Fibroblast of skin of left biceps (primary cell): Measurements from ENCODE around the gene CCDC27.
A peak's percentile ranks its signal among the peaks of the same experiment; 100 is the strongest.
"Not testable (repeated sequence)": the region's sequence is repeated elsewhere in the genome, so short reads cannot be mapped to it uniquely, and the experiment has no call there.

ENCODE experiments used
- DNase-seq, 2 experiments: peaks; one replicate each; pipeline ENCODE4 v3.0.0-alpha.2; 2013; ENCODE audit warnings: low read depth in 2 of 2

CCDC27 gene

GRCh38 chr1:3789421-3790300, 37.4 kb downstream of the CCDC27 start:
- DNase-seq: no peak

GRCh38 chr1:3790500-3790923, 38.3 kb downstream of the CCDC27 start:
- DNase-seq: no peak

- no peak for DNase-seq
Observed at GRCh38 chr1:3790952-3791351, 38.7 kb downstream of the CCDC27 start.

GRCh38 chr1:3795453-3796214, 43.4 kb downstream of the CCDC27 start:
- no peak for DNase-seq

- DNase-seq: peak; percentile 65 to 70
Observed at GRCh38 chr1:3796215-3797061, 44.2 kb downstream of the CCDC27 start, which contains the start of gene LRRC47. Gene LRRC47 (minus strand): TSS chr1:3796498. CDS start chr1:3796476, 22 bp downstream.

- no peak for DNase-seq
Observed at GRCh38 chr1:3799976-3800685, 47.9 kb downstream of the CCDC27 start.

GRCh38 chr1:3800795-3801194, 48.5 kb downstream of the CCDC27 start:
- not testable (repeated sequence) for DNase-seq

- no peak for DNase-seq
Observed at GRCh38 chr1:3803905-3804626, 51.8 kb downstream of the CCDC27 start.

- DNase-seq: not testable (repeated sequence)
Observed at GRCh38 chr1:3804627-3804944, 52.3 kb downstream of the CCDC27 start.

- DNase-seq: no peak
Observed at GRCh38 chr1:3805038-3805437, 52.8 kb downstream of the CCDC27 start.

- DNase-seq: no peak
Observed at GRCh38 chr1:3807769-3808168, 55.5 kb downstream of the CCDC27 start.

- no peak for DNase-seq
Observed at GRCh38 chr1:3809680-3810079, 57.4 kb downstream of the CCDC27 start.

GRCh38 chr1:3810149-3810761, 58.0 kb downstream of the CCDC27 start:
- DNase-seq: not testable (repeated sequence)

GRCh38 chr1:3811595-3811911, 59.3 kb downstream of the CCDC27 start:
- no peak for DNase-seq

GRCh38 chr1:3814065-3814464, 61.8 kb downstream of the CCDC27 start:
- DNase-seq: no peak

GRCh38 chr1:3814771-3815561, 62.7 kb downstream of the CCDC27 start:
- no peak for DNase-seq

GRCh38 chr1:3816331-3817137, 64.3 kb downstream of the CCDC27 start:
- no peak for DNase-seq

- DNase-seq: no peak
Observed at GRCh38 chr1:3817138-3817740, 65.0 kb downstream of the CCDC27 start.
